Neural progenitor cell (in vitro differentiated cells): ENCODE measurements around the gene MYO1D.

ENCODE experiments used
- EZH2 ChIP-seq: fragments of 200-600 bp; sonication (generic); IDR thresholded peaks from 2 replicates; pipeline ENCODE4 v1.6.1; 2017; ENCODE audit warnings: antibody characterized with exemption, mild to moderate bottlenecking, moderate library complexity
- EZH2phosphoT487 ChIP-seq: fragments of 200-600 bp; sonication (generic); IDR thresholded peaks from 2 replicates; pipeline ENCODE4 v1.6.1; 2017; ENCODE audit warnings: antibody characterized with exemption
- TF ChIP-seq, protein P1 (sequence below): fragments of 200-600 bp; sonication (generic); IDR thresholded peaks from 2 replicates; pipeline ENCODE4 v1.5.1; 2017; ENCODE audit warnings: antibody characterized with exemption, mild to moderate bottlenecking

- TF ChIP-seq, protein P1, sequence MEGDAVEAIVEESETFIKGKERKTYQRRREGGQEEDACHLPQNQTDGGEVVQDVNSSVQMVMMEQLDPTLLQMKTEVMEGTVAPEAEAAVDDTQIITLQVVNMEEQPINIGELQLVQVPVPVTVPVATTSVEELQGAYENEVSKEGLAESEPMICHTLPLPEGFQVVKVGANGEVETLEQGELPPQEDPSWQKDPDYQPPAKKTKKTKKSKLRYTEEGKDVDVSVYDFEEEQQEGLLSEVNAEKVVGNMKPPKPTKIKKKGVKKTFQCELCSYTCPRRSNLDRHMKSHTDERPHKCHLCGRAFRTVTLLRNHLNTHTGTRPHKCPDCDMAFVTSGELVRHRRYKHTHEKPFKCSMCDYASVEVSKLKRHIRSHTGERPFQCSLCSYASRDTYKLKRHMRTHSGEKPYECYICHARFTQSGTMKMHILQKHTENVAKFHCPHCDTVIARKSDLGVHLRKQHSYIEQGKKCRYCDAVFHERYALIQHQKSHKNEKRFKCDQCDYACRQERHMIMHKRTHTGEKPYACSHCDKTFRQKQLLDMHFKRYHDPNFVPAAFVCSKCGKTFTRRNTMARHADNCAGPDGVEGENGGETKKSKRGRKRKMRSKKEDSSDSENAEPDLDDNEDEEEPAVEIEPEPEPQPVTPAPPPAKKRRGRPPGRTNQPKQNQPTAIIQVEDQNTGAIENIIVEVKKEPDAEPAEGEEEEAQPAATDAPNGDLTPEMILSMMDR = no peak
- TF ChIP-seq EZH2phosphoT487 (no peak), EZH2 (no peak)
Measured at GRCh38 chr17:32490101-32490482, 386.8 kb downstream of the MYO1D start.
